ENCODE measurements around the gene DISC1. TPM values are rescaled to one million over a fixed set of nuclear protein-coding genes. Genes with fewer than 3 reads are reported as not detected.
"Not testable (repeated sequence)": the region's sequence is repeated elsewhere in the genome, so short reads cannot be mapped to it uniquely, and the experiment has no call there.

DISC1 gene
- total RNA-seq, 1 donor from 2014 or later = 5.2 TPM

DNA sequence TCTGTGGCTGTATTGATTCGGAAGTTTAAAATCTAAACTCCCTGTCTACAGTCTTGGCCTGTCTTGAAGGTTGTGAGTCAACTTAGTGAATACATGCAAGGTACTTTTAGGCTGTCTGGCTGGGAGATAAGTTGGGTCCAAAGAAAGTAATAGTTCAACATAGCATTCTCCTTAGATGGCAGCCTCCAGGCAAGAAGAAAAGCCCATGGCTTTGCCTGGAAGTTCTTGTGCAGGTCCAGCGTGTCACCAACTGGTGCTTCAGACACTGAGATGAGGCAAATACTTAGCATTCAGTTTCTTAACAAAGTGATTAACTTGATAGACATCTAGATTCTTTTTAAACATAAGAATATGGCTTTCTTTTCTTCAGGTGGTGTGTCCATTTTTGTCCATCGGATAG, 328.2 kb downstream of the DISC1 start:
- no peak overlapping the region for H3K27ac Mint-ChIP-seq

DNA sequence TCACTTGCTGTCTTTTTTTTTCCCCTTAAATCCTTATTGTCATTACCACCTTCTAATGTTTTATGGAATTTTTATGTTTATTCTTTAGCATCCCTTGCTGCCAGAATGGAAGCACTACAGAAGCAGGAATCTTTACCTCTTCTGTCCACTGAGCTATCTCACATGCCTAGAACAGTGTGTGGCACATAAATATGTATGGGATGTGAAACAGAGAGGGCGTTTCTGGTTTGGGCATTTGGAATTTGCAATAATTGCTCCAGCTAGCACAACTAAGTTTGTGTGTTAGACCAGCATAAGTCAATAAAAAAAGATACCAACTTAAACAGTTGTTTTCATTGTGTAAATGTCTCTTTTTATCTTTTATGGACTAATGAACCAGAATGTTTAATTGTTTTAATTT, 330.8 kb downstream of the DISC1 start:
- TF ChIP-seq, protein P1, sequence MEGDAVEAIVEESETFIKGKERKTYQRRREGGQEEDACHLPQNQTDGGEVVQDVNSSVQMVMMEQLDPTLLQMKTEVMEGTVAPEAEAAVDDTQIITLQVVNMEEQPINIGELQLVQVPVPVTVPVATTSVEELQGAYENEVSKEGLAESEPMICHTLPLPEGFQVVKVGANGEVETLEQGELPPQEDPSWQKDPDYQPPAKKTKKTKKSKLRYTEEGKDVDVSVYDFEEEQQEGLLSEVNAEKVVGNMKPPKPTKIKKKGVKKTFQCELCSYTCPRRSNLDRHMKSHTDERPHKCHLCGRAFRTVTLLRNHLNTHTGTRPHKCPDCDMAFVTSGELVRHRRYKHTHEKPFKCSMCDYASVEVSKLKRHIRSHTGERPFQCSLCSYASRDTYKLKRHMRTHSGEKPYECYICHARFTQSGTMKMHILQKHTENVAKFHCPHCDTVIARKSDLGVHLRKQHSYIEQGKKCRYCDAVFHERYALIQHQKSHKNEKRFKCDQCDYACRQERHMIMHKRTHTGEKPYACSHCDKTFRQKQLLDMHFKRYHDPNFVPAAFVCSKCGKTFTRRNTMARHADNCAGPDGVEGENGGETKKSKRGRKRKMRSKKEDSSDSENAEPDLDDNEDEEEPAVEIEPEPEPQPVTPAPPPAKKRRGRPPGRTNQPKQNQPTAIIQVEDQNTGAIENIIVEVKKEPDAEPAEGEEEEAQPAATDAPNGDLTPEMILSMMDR (IDR thresholded peaks at IDR 0.05; ENCODE audit: unreplicated experiment) = no peak
- H3K9me3 Mint-ChIP-seq (ENCODE audit: low read depth) = peaks cover 6% of the 10 kb centered on the region
- no peaks in the 10 kb centered on the region for H3K36me3 Mint-ChIP-seq (ENCODE audit: insufficient read depth)
- no peak overlapping the region for H3K4me3 Mint-ChIP-seq (ENCODE audit: low read depth)
- H3K27ac Mint-ChIP-seq = no peak overlapping the region
- H3K4me1 Mint-ChIP-seq (ENCODE audit: low read depth) = no peaks in the 10 kb centered on the region
- no peak for DNase-seq (ENCODE audit: low spot score, unreplicated experiment)
- H3K27me3 Mint-ChIP-seq = no peaks in the 10 kb centered on the region

More for the DNA sequence above, 328.2 kb downstream of the DISC1 start:
- no peaks in the 10 kb centered on the region for H3K36me3 Mint-ChIP-seq (ENCODE audit: insufficient read depth)
- no peak for DNase-seq (ENCODE audit: low spot score, unreplicated experiment)
- peaks cover 6% of the 10 kb centered on the region for H3K27me3 Mint-ChIP-seq
- TF ChIP-seq, protein P1 (IDR thresholded peaks at IDR 0.05; ENCODE audit: unreplicated experiment) = no peak
- H3K4me1 Mint-ChIP-seq (ENCODE audit: low read depth) = no peaks in the 10 kb centered on the region
- no peak overlapping the region for H3K4me3 Mint-ChIP-seq (ENCODE audit: low read depth)
- peaks cover 6% of the 10 kb centered on the region for H3K9me3 Mint-ChIP-seq (ENCODE audit: low read depth)

GRCh38 chr1:231958448-231958847, 331.9 kb downstream of the DISC1 start:
- TF ChIP-seq, protein P1 (IDR thresholded peaks at IDR 0.05; ENCODE audit: unreplicated experiment) = no peak
- Mint-ChIP-seq H3K27ac (no peak overlapping the region), H3K4me1 (ENCODE audit: low read depth) (no peaks in the 10 kb centered on the region), H3K9me3 (ENCODE audit: low read depth) (peaks cover 5% of the 10 kb centered on the region), H3K4me3 (ENCODE audit: low read depth) (no peak overlapping the region), H3K27me3 (no peaks in the 10 kb centered on the region), H3K36me3 (ENCODE audit: insufficient read depth) (no peaks in the 10 kb centered on the region)
- no peak for DNase-seq (ENCODE audit: low spot score, unreplicated experiment)

- no peak for DNase-seq (ENCODE audit: low spot score, unreplicated experiment)
- TF ChIP-seq, protein P1 (IDR thresholded peaks at IDR 0.05; ENCODE audit: unreplicated experiment) = no peak
- H3K36me3 Mint-ChIP-seq (ENCODE audit: insufficient read depth) = no peaks in the 10 kb centered on the region
- H3K4me1 Mint-ChIP-seq (ENCODE audit: low read depth) = peaks cover 2% of the 10 kb centered on the region
- no peaks in the 10 kb centered on the region for H3K27me3 Mint-ChIP-seq
- no peak overlapping the region for H3K27ac Mint-ChIP-seq
- H3K9me3 Mint-ChIP-seq (ENCODE audit: low read depth) = no peaks in the 10 kb centered on the region
- no peak overlapping the region for H3K4me3 Mint-ChIP-seq (ENCODE audit: low read depth)
These were observed 332.8 kb downstream of the DISC1 start for GRCh38 chr1:231959225-231959884.

DNA sequence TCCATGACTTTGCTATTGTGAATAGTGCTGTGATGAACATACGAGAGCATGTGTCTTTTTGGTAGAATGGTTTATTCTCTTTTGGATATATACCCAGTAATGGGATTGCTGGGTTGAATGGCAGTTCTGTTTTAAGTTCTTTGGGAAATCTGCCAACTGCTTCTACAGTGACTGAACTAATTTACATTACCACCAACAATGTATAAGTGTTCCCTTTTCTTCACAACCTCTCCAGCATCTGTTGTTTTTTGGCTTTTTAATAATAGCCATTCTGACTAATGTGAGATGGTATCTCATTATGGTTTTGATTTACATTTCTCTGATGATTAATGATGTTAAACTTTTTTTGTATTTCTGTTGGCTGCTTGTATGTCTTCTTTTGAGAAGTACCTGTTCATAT, 335.2 kb downstream of the DISC1 start:
- DNase-seq (ENCODE audit: low spot score, unreplicated experiment); H3K9me3 Mint-ChIP-seq (ENCODE audit: low read depth); H3K27ac Mint-ChIP-seq; H3K4me1 Mint-ChIP-seq (ENCODE audit: low read depth); H3K27me3 Mint-ChIP-seq; H3K36me3 Mint-ChIP-seq (ENCODE audit: insufficient read depth); H3K4me3 Mint-ChIP-seq (ENCODE audit: low read depth): not testable (repeated sequence)

GRCh38 chr1:231962636-231963035, 336.0 kb downstream of the DISC1 start:
- Mint-ChIP-seq H3K36me3 (ENCODE audit: insufficient read depth) (no peaks in the 10 kb centered on the region), H3K9me3 (ENCODE audit: low read depth) (no peaks in the 10 kb centered on the region), H3K4me3 (ENCODE audit: low read depth) (no peak overlapping the region)

More at GRCh38 chr1:231962636-231963035, 336.0 kb downstream of the DISC1 start:
- peaks cover 2% of the 10 kb centered on the region for H3K4me1 Mint-ChIP-seq (ENCODE audit: low read depth)
- TF ChIP-seq, protein P1 (IDR thresholded peaks at IDR 0.05; ENCODE audit: unreplicated experiment) = no peak
- no peak for DNase-seq (ENCODE audit: low spot score, unreplicated experiment)
- H3K27me3 Mint-ChIP-seq = peaks cover 5% of the 10 kb centered on the region
- no peak overlapping the region for H3K27ac Mint-ChIP-seq

Measured in progenitor cell of endocrine pancreas (in vitro differentiated cells).